Natural killer cell (primary cell): ENCODE measurements around the gene GLIS1. TPM values are rescaled to one million over a fixed set of nuclear protein-coding genes. Genes with fewer than 3 reads are reported as not detected.

Experiments
- ATAC-seq, 3 donors: fragments of 150-1000 bp in 2 of 3; fragments of 200-7000 bp in 1 of 3; cut with Tn5 transposase; 1 replicate in 1 of 3; 2 replicates in 2 of 3; pipeline ENCODE4 v1.10.0; 2021; ENCODE audit warnings: mild to moderate bottlenecking in 2 of 3, moderate library complexity in 2 of 3
- DNase-seq, 2 donors: peaks; one replicate each; pipeline versions ENCODE4 v3.0.0 to v3.0.0-alpha.2; 2013 to 2021; ENCODE audit warnings: mixed read lengths in 1 of 2
- H3K27ac ChIP-seq: one replicate; pipeline ENCODE4 v1.5.1; 2013; ENCODE audit warnings: mild to moderate bottlenecking, low read length
- H3K27me3 ChIP-seq: one replicate; pipeline ENCODE4 v1.6.1; 2013; ENCODE audit warnings: low read length; ENCODE audit not compliant: control insufficient read depth, insufficient read depth
- H3K36me3 ChIP-seq: one replicate; pipeline ENCODE4 v1.6.1; 2013; ENCODE audit warnings: low read length; ENCODE audit not compliant: control insufficient read depth, insufficient read depth
- H3K4me1 ChIP-seq: one replicate; pipeline ENCODE4 v1.6.1; 2013; ENCODE audit warnings: low read length; ENCODE audit not compliant: control insufficient read depth, insufficient read depth
- H3K4me3 ChIP-seq: one replicate; pipeline ENCODE4 v1.5.1; 2013; ENCODE audit warnings: low read length
- H3K9me3 ChIP-seq: one replicate; pipeline ENCODE4 v1.6.1; 2013; ENCODE audit warnings: low read length; ENCODE audit not compliant: control insufficient read depth, insufficient read depth
- H3K27ac Mint-ChIP-seq, 2 donors: one replicate each; pipeline ENCODE4 v1.8.0; 2022; ENCODE audit warnings: mild to moderate bottlenecking in 2 of 2, mixed read lengths in 2 of 2, moderate library complexity in 1 of 2
- H3K27me3 Mint-ChIP-seq, 2 donors: one replicate each; pipeline ENCODE4 v1.8.0; 2022; ENCODE audit warnings: low read depth in 2 of 2, mixed read lengths in 2 of 2
- H3K36me3 Mint-ChIP-seq: one replicate; pipeline ENCODE4 v1.8.0; 2022; ENCODE audit warnings: mixed read lengths
- H3K4me1 Mint-ChIP-seq, 2 donors: one replicate each; pipeline ENCODE4 v1.8.0; 2022; ENCODE audit warnings: mixed read lengths in 2 of 2
- H3K4me3 Mint-ChIP-seq: one replicate; pipeline ENCODE4 v1.8.0; 2022; ENCODE audit warnings: mild to moderate bottlenecking, moderate library complexity, mixed read lengths
- H3K9me3 Mint-ChIP-seq, 2 donors: one replicate each; pipeline ENCODE4 v1.8.0; 2022; ENCODE audit warnings: mixed read lengths in 2 of 2
- WGBS: methylation state at CpG from one replicate; pipeline ENCODE4 v1.1.7; 2013; ENCODE audit warnings: missing lambda C conversion rate; ENCODE audit not compliant: insufficient coverage; 5-methylcytosine and 5-hydroxymethylcytosine counted together
- intact Hi-C: fragments of 100-400 bp; cut with micrococcal nuclease; formaldehyde crosslinking; loops from one replicate; pipeline ENCODE4 v1.14.2; 2022
- total RNA-seq, 4 donors: library from RNA; stranded (reverse); fragments of 120-200 nt in 1 of 4; gene quantifications; one replicate each; pipeline versions ENCODE4 v1.2.3 to v1.2.4, GENCODE V29; 2013 to 2022
- TF ChIP-seq, protein P1 (sequence below): fragments of 200-600 bp; IDR thresholded peaks from one replicate; pipeline ENCODE4 v1.8.0; 2022; ENCODE audit warnings: antibody characterized with exemption

Gene GLIS1
- total RNA-seq, 3 donors from 2014 or later (not counting 1 experiment from before 2014, with no cell fraction given): not detected

DNA sequence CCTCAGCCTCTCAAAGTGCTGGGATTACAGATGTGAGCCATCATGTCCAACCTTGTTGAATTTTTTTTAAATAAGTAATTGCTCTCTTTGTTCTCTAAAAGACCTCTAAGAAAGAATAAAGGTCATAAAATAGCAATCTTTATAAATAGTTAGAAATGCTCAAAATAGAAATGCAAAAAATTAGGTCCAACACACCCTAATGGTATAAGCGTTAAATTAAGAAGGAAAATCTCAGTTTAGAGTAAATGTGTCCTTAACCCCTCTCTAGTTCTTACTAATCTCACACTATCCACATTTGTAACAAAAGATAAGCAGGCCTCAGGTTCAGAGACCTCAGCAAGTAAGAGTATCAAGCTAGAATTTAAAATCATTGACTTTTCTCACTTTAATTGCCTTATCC is 38.3 kb upstream of the GLIS1 start:
- Histone ChIP-seq H3K4me1 (no peaks in the 10 kb centered on the region), H3K27me3 (no peaks in the 10 kb centered on the region), H3K9me3 (no peaks in the 10 kb centered on the region), H3K4me3 (no peak overlapping the region), H3K36me3 (peaks cover 3% of the 10 kb centered on the region), H3K27ac (no peak overlapping the region)
- TF ChIP-seq, protein P1, sequence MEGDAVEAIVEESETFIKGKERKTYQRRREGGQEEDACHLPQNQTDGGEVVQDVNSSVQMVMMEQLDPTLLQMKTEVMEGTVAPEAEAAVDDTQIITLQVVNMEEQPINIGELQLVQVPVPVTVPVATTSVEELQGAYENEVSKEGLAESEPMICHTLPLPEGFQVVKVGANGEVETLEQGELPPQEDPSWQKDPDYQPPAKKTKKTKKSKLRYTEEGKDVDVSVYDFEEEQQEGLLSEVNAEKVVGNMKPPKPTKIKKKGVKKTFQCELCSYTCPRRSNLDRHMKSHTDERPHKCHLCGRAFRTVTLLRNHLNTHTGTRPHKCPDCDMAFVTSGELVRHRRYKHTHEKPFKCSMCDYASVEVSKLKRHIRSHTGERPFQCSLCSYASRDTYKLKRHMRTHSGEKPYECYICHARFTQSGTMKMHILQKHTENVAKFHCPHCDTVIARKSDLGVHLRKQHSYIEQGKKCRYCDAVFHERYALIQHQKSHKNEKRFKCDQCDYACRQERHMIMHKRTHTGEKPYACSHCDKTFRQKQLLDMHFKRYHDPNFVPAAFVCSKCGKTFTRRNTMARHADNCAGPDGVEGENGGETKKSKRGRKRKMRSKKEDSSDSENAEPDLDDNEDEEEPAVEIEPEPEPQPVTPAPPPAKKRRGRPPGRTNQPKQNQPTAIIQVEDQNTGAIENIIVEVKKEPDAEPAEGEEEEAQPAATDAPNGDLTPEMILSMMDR: no peak
- WGBS: no CpG with 5 or more reads among the region's 1 CpG
- Mint-ChIP-seq H3K4me1 (no peaks in the 10 kb centered on the region), H3K27ac (no peak overlapping the region), H3K4me3 (no peak overlapping the region), H3K36me3 (no peaks in the 10 kb centered on the region), H3K9me3 (no peaks in the 10 kb centered on the region), H3K27me3 (no peaks in the 10 kb centered on the region)
- ATAC-seq (no peak), DNase-seq (no peak)
- intact Hi-C loops: no loop called here

DNA sequence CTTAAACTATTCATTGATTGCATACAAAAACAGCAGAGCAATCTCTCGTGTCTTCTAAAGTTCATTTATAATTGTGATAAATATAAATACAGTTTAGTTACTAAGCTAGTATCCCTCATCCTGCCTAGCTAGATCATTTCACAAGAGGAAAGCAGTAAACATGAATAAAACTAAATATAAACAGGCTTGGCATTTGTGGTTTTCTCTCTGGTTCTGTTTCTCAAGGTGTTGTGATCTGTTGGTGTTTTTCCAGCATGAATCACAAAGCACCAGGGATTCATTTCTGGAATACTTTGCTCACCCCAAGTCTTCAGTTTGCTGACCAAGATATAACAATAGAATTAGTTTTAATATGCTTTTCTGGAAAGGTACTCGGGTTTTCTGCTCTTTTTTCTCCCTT is 32.7 kb upstream of the GLIS1 start:
- H3K9me3 Mint-ChIP-seq: no peaks in the 10 kb centered on the region
- no peak overlapping the region for H3K27ac ChIP-seq
- H3K27ac Mint-ChIP-seq: no peak overlapping the region
- WGBS: no CpG with 5 or more reads among the region's 2 CpGs
- TF ChIP-seq, protein P1: no peak
- H3K27me3 ChIP-seq: no peaks in the 10 kb centered on the region
- no peaks in the 10 kb centered on the region for H3K27me3 Mint-ChIP-seq
- H3K9me3 ChIP-seq: no peaks in the 10 kb centered on the region
- peaks cover 8% of the 10 kb centered on the region for H3K36me3 Mint-ChIP-seq
- intact Hi-C loops: no loop called here
- H3K4me1 Mint-ChIP-seq: peaks cover 5 to 6% of the 10 kb centered on the region in 2 donors
- no peak overlapping the region for H3K4me3 Mint-ChIP-seq
- H3K4me1 ChIP-seq: no peaks in the 10 kb centered on the region
- no peak overlapping the region for H3K4me3 ChIP-seq
- ATAC-seq (no peak), DNase-seq (no peak)
- H3K36me3 ChIP-seq: peaks cover 17% of the 10 kb centered on the region

- Mint-ChIP-seq H3K4me1 (peaks cover 22 to 25% of the 10 kb centered on the region in 2 donors), H3K4me3 (no peak overlapping the region), H3K36me3 (peaks cover 8% of the 10 kb centered on the region), H3K9me3 (no peaks in the 10 kb centered on the region), H3K27ac (no peak overlapping the region), H3K27me3 (no peaks in the 10 kb centered on the region)
- WGBS: 88% methylated on average over 1 of the region's 1 CpG
- no peaks in the 10 kb centered on the region for H3K4me1 ChIP-seq
- no peak overlapping the region for H3K27ac ChIP-seq
- intact Hi-C loops: no loop called here
- ATAC-seq: no peak
- H3K27me3 ChIP-seq: no peaks in the 10 kb centered on the region
- TF ChIP-seq, protein P1: no peak
- no peak overlapping the region for H3K4me3 ChIP-seq
- H3K36me3 ChIP-seq: peaks cover 17% of the 10 kb centered on the region
- no peaks in the 10 kb centered on the region for H3K9me3 ChIP-seq
- no peak for DNase-seq
These were observed 30.8 kb upstream of the GLIS1 start for GRCh38 chr1:53769780-53770179.

- Histone ChIP-seq H3K27ac (no peak overlapping the region), H3K4me1 (no peaks in the 10 kb centered on the region), H3K36me3 (peaks cover 17% of the 10 kb centered on the region), H3K4me3 (no peak overlapping the region), H3K27me3 (no peaks in the 10 kb centered on the region), H3K9me3 (no peaks in the 10 kb centered on the region)
- Mint-ChIP-seq H3K9me3 (no peaks in the 10 kb centered on the region), H3K27me3 (no peaks in the 10 kb centered on the region), H3K27ac (no peak overlapping the region), H3K4me3 (no peak overlapping the region), H3K4me1 (peaks cover 22 to 25% of the 10 kb centered on the region in 2 donors), H3K36me3 (peaks cover 8% of the 10 kb centered on the region)
- ATAC-seq: no peak
- no peak for DNase-seq
- TF ChIP-seq, protein P1: no peak
- WGBS: 100% methylated on average over 1 of the region's 1 CpG
- intact Hi-C loops: no loop called here
These were observed 30.2 kb upstream of the GLIS1 start for GRCh38 chr1:53769184-53769583.
